ENCODE measurements around the gene LDLRAD3. TPM values are rescaled to one million over a fixed set of nuclear protein-coding genes. Genes with fewer than 3 reads are reported as not detected.

The LDLRAD3 gene
- total and polyA plus RNA-seq, 2 experiments from 2014 or later: 6.2 to 9.5 TPM

DNA sequence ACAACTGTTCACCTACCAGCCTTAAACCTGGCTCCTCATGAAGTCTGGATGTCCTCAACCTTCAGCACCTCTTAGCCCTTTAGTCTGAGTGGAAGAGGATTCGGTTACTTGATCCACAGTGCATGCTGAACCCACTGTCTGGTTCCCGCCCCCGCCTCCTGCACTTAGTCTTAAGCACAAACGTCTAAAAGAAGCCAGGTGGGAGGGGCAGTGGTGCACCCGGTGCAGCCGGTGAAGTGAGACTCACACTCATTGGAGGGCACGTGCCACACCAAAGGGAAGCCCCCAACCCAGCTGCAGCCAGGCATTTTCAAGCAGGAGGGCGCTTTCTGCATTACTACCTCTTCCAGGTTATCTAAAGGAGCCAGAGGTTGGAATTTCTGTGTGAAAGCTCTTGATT, 198.6 kb downstream of the LDLRAD3 start:
- peak in 1 of 2 donors; percentile 12 for DNase-seq (ENCODE audit: low read depth in 1 of 2, low spot score in 1 of 2)

GRCh38 chr11:36142879-36143278, 199.0 kb downstream of the LDLRAD3 start:
- Histone ChIP-seq H3K4me3 (no peak overlapping the region), H3K4me1 (ENCODE audit: low read depth) (no peaks in the 10 kb centered on the region), H3K36me3 (no peaks in the 10 kb centered on the region), H3K9me3 (ENCODE audit: low read depth) (no peaks in the 10 kb centered on the region), H3K27me3 (no peaks in the 10 kb centered on the region), H3K27ac (no peak overlapping the region)
- TF ChIP-seq, protein P1, sequence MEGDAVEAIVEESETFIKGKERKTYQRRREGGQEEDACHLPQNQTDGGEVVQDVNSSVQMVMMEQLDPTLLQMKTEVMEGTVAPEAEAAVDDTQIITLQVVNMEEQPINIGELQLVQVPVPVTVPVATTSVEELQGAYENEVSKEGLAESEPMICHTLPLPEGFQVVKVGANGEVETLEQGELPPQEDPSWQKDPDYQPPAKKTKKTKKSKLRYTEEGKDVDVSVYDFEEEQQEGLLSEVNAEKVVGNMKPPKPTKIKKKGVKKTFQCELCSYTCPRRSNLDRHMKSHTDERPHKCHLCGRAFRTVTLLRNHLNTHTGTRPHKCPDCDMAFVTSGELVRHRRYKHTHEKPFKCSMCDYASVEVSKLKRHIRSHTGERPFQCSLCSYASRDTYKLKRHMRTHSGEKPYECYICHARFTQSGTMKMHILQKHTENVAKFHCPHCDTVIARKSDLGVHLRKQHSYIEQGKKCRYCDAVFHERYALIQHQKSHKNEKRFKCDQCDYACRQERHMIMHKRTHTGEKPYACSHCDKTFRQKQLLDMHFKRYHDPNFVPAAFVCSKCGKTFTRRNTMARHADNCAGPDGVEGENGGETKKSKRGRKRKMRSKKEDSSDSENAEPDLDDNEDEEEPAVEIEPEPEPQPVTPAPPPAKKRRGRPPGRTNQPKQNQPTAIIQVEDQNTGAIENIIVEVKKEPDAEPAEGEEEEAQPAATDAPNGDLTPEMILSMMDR (IDR thresholded peaks at IDR 0.05; ENCODE audit: low read depth, low read length): no peak
- no peak for DNase-seq (ENCODE audit: low read depth in 1 of 2, low spot score in 1 of 2)

More for the DNA sequence above, 198.6 kb downstream of the LDLRAD3 start:
- TF ChIP-seq, protein P1 (IDR thresholded peaks at IDR 0.05; ENCODE audit: low read depth, low read length): no peak
- H3K4me1 ChIP-seq (ENCODE audit: low read depth): no peaks in the 10 kb centered on the region
- no peaks in the 10 kb centered on the region for H3K27me3 ChIP-seq
- no peak overlapping the region for H3K27ac ChIP-seq
- H3K4me3 ChIP-seq: no peak overlapping the region
- H3K9me3 ChIP-seq (ENCODE audit: low read depth): no peaks in the 10 kb centered on the region
- H3K36me3 ChIP-seq: no peaks in the 10 kb centered on the region

DNA sequence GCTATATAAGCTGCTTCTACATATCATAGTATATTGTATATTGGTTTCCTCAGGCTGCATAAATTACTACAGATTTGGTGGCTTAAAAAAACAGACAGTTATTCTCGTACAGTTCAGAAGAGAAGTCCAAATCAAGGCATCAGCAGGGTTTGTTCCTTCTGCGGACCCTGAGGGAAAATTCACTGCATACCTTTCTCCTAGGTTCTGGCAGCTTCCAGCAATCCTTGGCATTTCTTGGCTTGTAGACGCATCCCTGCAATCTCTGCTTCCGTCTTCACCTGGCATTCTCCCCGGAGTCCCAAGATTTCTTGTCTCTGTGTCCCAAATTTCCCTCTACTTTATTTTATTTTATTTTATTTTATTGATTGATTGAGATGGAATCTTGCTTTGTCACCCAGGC, 202.6 kb downstream of the LDLRAD3 start:
- Histone ChIP-seq H3K27ac (no peak overlapping the region), H3K36me3 (no peaks in the 10 kb centered on the region), H3K9me3 (ENCODE audit: low read depth) (no peaks in the 10 kb centered on the region), H3K4me3 (no peak overlapping the region), H3K27me3 (no peaks in the 10 kb centered on the region), H3K4me1 (ENCODE audit: low read depth) (no peaks in the 10 kb centered on the region)
- DNase-seq (ENCODE audit: low read depth in 1 of 2, low spot score in 1 of 2): no peak
- TF ChIP-seq, protein P1 (IDR thresholded peaks at IDR 0.05; ENCODE audit: low read depth, low read length): no peak

- H3K27me3 ChIP-seq: no peaks in the 10 kb centered on the region
- H3K4me3 ChIP-seq: no peak overlapping the region
- H3K9me3 ChIP-seq (ENCODE audit: low read depth): no peaks in the 10 kb centered on the region
- H3K36me3 ChIP-seq: no peaks in the 10 kb centered on the region
- no peaks in the 10 kb centered on the region for H3K4me1 ChIP-seq (ENCODE audit: low read depth)
- no peak for DNase-seq (ENCODE audit: low read depth in 1 of 2, low spot score in 1 of 2)
- TF ChIP-seq, protein P1 (IDR thresholded peaks at IDR 0.05; ENCODE audit: low read depth, low read length): no peak
- no peak overlapping the region for H3K27ac ChIP-seq
Measured at GRCh38 chr11:36147491-36147890, 203.6 kb downstream of the LDLRAD3 start.

GRCh38 chr11:36148701-36149100, 204.8 kb downstream of the LDLRAD3 start:
- Histone ChIP-seq H3K27ac (no peak overlapping the region), H3K4me3 (no peak overlapping the region), H3K36me3 (no peaks in the 10 kb centered on the region), H3K4me1 (ENCODE audit: low read depth) (no peaks in the 10 kb centered on the region), H3K27me3 (no peaks in the 10 kb centered on the region), H3K9me3 (ENCODE audit: low read depth) (no peaks in the 10 kb centered on the region)
- no peak for DNase-seq (ENCODE audit: low read depth in 1 of 2, low spot score in 1 of 2)
- TF ChIP-seq, protein P1 (IDR thresholded peaks at IDR 0.05; ENCODE audit: low read depth, low read length): no peak
